Activated naive CD4-positive, alpha-beta T cell treated with anti-CD3 and anti-CD28 coated beads, Interleukin-2, amount 10 ng/mL, durations not matched to agents 7 days and 5 days (primary cell): ENCODE results near the gene UPK3BL2.
"Not testable (repeated sequence)": the region's sequence is repeated elsewhere in the genome, so short reads cannot be mapped to it uniquely, and the experiment has no call there.

Experiments used
- CTCF ChIA-PET: fragments of 350-600 bp; sonication (Branson Sonifier 250); formaldehyde crosslinking; loops from one replicate; lab custom pipeline; 2021; ENCODE audit warnings: antibody characterized with exemption; lab: Charles Lee
- DNase-seq: peaks from one replicate; pipeline ENCODE4 v3.0.0-alpha.2; 2020
- H3K27ac Mint-ChIP-seq: one replicate; pipeline ENCODE4 v1.8.0; 2021; ENCODE audit warnings: mild to moderate bottlenecking, moderate library complexity, mixed read lengths
- H3K27me3 Mint-ChIP-seq: one replicate; pipeline ENCODE4 v1.8.0; 2021; ENCODE audit warnings: mild to moderate bottlenecking, mixed read lengths
- H3K36me3 Mint-ChIP-seq: one replicate; pipeline ENCODE4 v1.8.0; 2021; ENCODE audit warnings: mixed read lengths
- H3K4me1 Mint-ChIP-seq: one replicate; pipeline ENCODE4 v1.8.0; 2021; ENCODE audit warnings: mixed read lengths
- H3K4me3 Mint-ChIP-seq: one replicate; pipeline ENCODE4 v1.8.0; 2021; ENCODE audit warnings: mild to moderate bottlenecking, moderate library complexity, mixed read lengths
- H3K9me3 Mint-ChIP-seq: one replicate; pipeline ENCODE4 v1.8.0; 2021; ENCODE audit warnings: mixed read lengths

The UPK3BL2 gene

DNA sequence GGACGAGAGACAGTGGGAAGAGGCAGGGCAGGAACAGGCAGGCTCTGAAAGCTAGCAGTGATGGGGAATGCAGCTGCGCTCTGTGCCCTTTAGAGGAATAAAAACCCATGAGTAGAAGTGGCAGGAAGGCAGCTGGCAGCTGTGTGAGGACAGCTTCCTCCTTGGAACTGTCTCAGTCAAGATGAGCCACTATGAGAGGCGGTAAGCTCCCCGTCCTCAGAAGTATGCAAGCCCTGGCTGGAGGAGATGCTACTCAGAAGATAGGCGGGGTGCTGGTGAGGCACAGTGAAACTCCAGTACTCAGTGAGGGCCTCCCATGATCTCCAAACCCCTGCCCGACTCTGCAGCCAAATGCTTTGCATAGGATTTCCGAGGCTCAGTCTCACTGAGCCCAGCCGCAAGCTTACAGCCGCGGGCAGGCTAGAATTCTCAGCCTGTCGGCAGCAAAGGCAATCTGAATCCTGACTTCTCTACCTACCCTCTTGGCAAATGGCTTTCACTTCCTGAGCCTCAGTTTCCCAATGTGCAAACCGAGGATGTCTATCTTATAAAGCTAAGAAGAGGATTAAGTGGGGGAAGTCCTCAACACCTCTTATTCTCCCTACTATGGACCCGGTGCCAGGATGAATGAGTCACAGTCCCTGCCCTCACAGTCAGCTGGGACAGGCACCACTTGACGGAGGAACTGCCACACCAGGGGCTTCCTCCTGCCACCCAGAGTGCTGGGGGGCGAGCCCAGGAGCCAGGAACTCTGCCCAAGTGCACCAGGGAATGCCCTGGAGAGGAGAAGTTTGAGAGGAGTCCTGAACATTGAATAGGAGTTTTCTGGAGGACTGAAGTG lies 28.4 kb downstream of the UPK3BL2 start:
- H3K9me3 Mint-ChIP-seq, H3K36me3 Mint-ChIP-seq, DNase-seq, H3K27me3 Mint-ChIP-seq, H3K4me1 Mint-ChIP-seq, CTCF ChIA-PET, H3K27ac Mint-ChIP-seq, H3K4me3 Mint-ChIP-seq: not testable (repeated sequence)

DNA sequence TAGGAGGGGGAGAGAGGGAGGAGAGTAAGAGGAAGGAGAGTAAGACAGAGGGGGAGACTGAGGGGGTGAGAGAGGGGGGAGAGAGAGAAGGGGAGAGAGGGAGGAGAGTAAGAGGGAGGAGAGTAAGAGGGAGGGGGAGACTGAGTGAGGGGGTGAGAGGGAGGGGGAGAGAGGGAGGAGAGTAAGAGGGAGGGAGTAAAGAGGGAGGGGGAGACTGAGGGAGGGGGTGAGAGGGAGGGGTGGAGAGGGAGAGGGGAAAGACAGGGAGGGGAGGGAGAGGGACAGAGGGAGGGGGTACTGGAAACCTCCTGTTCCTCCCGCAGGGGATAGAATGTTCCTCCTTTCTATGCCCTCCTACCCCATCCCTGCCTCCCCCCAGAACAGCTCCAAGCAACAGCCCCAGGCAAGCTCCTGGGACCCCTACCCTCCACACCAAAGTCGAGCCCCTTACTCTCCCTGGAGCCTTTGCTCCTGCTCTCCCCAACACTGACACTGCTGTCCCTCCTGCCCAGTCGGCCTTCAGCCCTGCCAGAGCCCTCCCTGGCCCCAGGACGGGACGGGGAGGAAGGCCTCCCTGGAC lies 30.8 kb downstream of the UPK3BL2 start:
- H3K36me3 Mint-ChIP-seq, H3K4me1 Mint-ChIP-seq, H3K27ac Mint-ChIP-seq, H3K27me3 Mint-ChIP-seq, CTCF ChIA-PET, H3K9me3 Mint-ChIP-seq, H3K4me3 Mint-ChIP-seq: not testable (repeated sequence)
- peak; percentile 20 for DNase-seq

DNA sequence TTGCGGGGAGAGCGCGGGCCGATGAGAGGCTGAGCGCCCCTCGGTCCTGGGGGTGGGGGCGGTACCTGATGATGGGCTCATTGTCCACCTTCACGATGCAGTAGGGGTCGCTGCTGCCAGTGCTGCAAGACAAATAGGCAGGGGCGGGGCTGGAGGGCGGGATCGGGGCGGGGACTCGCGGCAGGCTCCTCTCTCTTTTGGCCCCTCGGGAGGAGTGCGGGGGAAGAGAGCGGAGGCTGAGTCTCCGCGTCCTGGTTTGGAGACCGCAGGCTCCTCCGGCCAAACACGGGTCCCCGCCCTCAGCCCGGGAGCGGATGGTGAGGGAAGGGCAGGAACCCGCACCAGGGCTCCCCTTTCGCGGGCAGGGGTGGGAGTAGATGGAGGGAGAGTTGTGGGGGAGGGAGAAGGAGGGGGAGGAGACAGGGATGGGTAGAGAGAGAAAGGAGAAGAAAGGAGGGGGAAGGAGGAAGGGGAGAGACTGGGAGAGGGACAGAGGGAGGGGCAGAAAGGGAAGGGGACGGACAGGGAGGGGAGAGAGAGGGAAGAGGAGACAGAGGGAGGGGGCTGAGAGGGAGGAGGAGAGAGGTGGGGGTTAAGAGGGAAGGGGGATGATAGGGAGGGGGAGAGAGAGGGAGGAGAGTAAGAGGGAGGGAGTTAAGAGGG lies 31.5 kb downstream of the UPK3BL2 start:
- H3K27me3 Mint-ChIP-seq, H3K9me3 Mint-ChIP-seq, H3K36me3 Mint-ChIP-seq, H3K4me1 Mint-ChIP-seq, CTCF ChIA-PET, DNase-seq, H3K27ac Mint-ChIP-seq, H3K4me3 Mint-ChIP-seq: not testable (repeated sequence)

DNA sequence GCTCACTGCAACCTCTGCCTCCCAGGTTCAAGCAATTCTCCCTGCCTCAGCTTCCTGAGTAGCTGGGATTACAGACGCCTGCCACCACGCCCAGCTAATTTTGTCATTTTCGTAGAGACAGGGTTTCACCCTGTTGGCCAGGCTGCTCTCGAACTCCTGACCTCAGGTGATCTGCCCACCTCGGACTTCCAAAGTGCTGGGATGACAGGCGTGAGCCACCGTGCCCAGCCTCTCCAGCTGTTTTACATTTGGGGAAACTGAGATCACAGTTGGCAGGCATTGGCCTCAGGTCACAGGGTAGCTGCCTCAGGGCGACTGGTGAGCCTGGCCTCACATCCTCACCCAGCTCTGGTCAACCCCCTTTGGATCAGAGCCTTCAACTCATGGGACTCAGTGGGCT lies 32.9 kb downstream of the UPK3BL2 start:
- H3K4me3 Mint-ChIP-seq, CTCF ChIA-PET, H3K27ac Mint-ChIP-seq, H3K9me3 Mint-ChIP-seq, H3K36me3 Mint-ChIP-seq, H3K27me3 Mint-ChIP-seq, H3K4me1 Mint-ChIP-seq: not testable (repeated sequence)
- DNase-seq = peak; percentile 13

- DNase-seq, H3K4me3 Mint-ChIP-seq, H3K9me3 Mint-ChIP-seq, CTCF ChIA-PET, H3K4me1 Mint-ChIP-seq, H3K27me3 Mint-ChIP-seq, H3K27ac Mint-ChIP-seq, H3K36me3 Mint-ChIP-seq: not testable (repeated sequence)
Measured at GRCh38 chr7:102507410-102508088, 35.9 kb downstream of the UPK3BL2 start.

DNA sequence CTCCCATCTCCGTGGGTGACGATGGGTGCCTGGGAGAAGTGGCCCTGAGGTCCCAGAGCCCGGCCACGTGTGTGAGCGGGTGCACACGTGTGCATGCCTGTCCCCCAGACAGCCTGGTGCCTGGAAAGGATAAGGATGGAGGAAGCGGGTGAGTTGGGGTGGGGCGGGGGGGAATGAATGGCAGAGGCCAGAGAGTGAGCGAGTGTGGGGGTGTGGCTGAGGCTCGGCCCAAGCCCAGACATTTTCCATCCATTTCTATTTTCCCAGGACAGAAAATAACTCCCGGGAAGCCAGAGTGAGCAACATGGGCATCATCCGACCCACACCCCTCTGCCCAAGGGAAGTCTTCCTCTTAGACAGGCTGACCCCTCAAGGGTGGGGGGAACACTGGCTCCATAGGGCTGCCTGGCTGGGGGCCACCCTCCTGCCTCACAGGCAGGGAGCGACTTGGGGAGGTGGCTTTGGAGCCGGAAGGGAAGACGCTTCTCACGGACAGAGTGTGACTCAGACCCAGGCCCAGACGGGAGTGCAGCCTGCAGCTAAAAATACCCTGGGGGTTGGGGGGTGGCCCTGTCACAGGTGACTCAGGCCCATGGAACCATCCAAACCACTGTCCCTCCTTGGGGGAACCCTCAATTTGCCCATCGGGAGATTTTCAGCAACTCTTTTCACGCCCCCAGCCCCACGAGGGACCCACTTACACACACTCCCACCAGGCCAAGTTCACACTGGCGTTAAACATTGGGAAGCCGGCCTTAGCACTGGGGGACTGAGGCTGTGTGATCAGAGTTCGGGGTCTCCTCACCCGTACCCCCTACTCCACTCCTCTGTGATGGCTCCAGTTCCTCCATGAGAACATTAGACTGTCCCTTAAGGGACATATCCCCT lies 38.0 kb downstream of the UPK3BL2 start:
- H3K27me3 Mint-ChIP-seq, H3K36me3 Mint-ChIP-seq, H3K4me1 Mint-ChIP-seq, H3K27ac Mint-ChIP-seq, H3K4me3 Mint-ChIP-seq, H3K9me3 Mint-ChIP-seq, DNase-seq, CTCF ChIA-PET: not testable (repeated sequence)

DNA sequence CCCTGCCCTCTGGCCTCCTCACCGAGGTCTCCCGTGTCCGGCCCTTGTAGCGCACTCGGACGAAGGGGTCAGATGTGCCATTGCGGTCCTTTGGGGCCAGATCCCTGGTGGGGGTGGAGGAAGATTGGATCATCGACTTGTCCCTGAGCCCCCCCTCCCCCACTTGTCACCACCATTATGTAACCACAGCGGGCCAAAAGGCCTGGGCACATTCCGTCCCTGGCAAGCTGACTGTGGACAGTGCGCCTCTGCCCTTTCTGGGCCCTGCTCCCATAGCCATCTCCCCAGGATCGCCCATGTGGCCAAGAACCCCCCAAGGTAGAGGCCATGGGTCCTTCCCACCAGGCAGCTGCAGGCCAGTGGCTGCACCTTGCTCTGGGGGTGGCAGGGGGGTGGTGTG lies 40.4 kb downstream of the UPK3BL2 start:
- H3K27ac Mint-ChIP-seq, H3K4me3 Mint-ChIP-seq, H3K4me1 Mint-ChIP-seq, H3K9me3 Mint-ChIP-seq, H3K27me3 Mint-ChIP-seq, CTCF ChIA-PET, H3K36me3 Mint-ChIP-seq, DNase-seq: not testable (repeated sequence)

GRCh38 chr7:102498321-102498720 lies 45.2 kb downstream of the UPK3BL2 start:
- H3K9me3 Mint-ChIP-seq = not testable (repeated sequence)

DNA sequence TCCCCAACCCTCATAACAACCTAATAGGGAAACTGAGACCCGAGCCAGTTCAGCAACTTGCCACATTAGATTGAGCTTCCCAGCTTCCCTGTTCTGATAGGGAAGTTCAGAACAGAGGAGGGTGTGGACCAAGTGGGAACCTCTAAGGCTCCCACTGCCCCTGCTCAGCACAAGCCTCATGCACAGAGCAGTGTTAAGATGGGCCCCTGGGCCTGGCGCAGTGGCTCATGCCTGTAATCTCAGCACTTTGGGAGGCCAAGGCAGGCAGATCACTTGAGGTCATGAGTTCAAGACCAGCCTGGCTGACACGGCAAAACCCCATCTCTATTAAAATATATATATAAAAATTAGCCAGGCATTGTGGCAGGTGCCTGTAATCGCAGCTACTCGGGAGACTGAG lies 46.2 kb downstream of the UPK3BL2 start:
- H3K9me3 Mint-ChIP-seq, H3K27ac Mint-ChIP-seq, H3K4me1 Mint-ChIP-seq, H3K36me3 Mint-ChIP-seq, H3K4me3 Mint-ChIP-seq, H3K27me3 Mint-ChIP-seq, CTCF ChIA-PET: not testable (repeated sequence)
- DNase-seq = peak; percentile 11

More at GRCh38 chr7:102498321-102498720, 45.2 kb downstream of the UPK3BL2 start:
- CTCF ChIA-PET, H3K27ac Mint-ChIP-seq, H3K4me3 Mint-ChIP-seq, H3K4me1 Mint-ChIP-seq, H3K36me3 Mint-ChIP-seq, H3K27me3 Mint-ChIP-seq: not testable (repeated sequence)
- peak; percentile 14 for DNase-seq

- H3K36me3 Mint-ChIP-seq, H3K27ac Mint-ChIP-seq, H3K27me3 Mint-ChIP-seq, CTCF ChIA-PET, H3K9me3 Mint-ChIP-seq, DNase-seq, H3K4me3 Mint-ChIP-seq, H3K4me1 Mint-ChIP-seq: not testable (repeated sequence)
Measured at GRCh38 chr7:102496861-102497260, 46.6 kb downstream of the UPK3BL2 start.

DNA sequence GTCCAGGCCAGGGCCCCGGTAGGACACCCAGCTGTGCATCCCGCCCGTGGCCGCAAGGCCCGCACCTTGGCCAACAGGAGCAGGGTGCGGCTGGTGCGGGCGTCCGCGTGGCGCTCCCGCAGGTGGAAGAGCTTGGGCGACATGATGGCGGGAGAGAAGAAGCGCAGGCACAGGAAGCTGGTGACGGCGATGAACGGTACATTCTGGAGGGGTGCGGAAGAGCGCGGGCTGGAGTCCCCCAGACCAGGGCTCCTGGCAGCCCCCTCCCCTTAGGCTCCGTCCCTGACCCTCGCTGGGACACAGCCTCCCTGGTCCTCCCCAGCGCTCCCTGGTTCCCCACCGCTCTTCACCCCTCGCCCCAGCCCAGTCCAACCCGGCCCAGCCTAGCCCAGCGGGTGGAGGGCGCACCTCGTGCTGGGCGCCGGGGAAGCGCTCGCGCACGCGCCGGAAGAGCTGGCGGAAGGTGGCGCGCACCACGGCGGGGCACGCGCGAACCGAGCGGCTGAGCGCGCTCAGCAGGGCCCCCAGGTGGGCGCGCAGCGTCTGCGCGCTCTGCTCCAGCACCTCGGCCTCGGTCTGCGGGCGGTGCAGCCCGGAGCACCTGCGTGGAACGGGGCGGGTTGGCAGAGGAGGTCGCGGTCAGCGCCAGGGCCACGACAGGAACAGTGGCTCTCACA lies 48.9 kb downstream of the UPK3BL2 start:
- CTCF ChIA-PET = not testable (repeated sequence)

DNA sequence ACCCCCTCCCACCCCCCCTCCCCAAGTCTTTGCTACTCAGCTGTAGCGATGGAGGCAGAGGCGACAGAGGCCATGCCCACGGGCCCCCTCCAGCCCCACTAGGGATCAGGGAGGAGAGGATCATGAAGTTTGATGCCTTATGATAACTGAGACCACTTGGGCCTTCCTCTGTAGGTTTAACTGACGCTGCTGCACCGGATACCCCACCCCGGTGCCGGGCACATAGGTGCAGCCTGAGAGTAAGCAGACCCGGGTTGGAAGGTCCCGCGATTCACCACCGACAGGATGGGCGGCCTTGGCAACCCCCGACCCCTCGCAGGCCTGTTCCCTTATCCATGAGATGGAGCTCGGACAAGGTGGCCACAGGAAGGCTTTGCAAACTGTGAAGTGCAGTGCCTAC lies 49.5 kb downstream of the UPK3BL2 start:
- H3K9me3 Mint-ChIP-seq, CTCF ChIA-PET, H3K36me3 Mint-ChIP-seq, H3K27me3 Mint-ChIP-seq, H3K4me1 Mint-ChIP-seq, H3K4me3 Mint-ChIP-seq, H3K27ac Mint-ChIP-seq: not testable (repeated sequence)
- peak; percentile 36 for DNase-seq

More for the DNA sequence above, 48.9 kb downstream of the UPK3BL2 start:
- H3K27me3 Mint-ChIP-seq, H3K4me1 Mint-ChIP-seq, H3K27ac Mint-ChIP-seq, DNase-seq, H3K36me3 Mint-ChIP-seq, H3K9me3 Mint-ChIP-seq, H3K4me3 Mint-ChIP-seq: not testable (repeated sequence)

- peak; percentile 57 for DNase-seq
- H3K27me3 Mint-ChIP-seq, H3K4me3 Mint-ChIP-seq, H3K36me3 Mint-ChIP-seq, H3K4me1 Mint-ChIP-seq, H3K9me3 Mint-ChIP-seq, H3K27ac Mint-ChIP-seq, CTCF ChIA-PET: not testable (repeated sequence)
Measured at GRCh38 chr7:102493220-102493935, 50.1 kb downstream of the UPK3BL2 start.
